A549 (cell line): ENCODE results near the gene CLEC16A. TPM values are rescaled to one million over a fixed set of nuclear protein-coding genes. Genes with fewer than 3 reads are reported as not detected.

Experiments used
- ATAC-seq, 2 experiments: fragments of 200-7000 bp in 1 of 2; fragments of >200 bp in 1 of 2; cut with Nextera tagmentation in 1 of 2; cut with Tn5 transposase in 1 of 2; 3 replicates each; pipeline versions ENCODE4 v1.8.0 to v1.9.1; 2018 to 2020; ENCODE audit warnings: mild to moderate bottlenecking in 1 of 2, moderate library complexity in 1 of 2
- CTCF ChIA-PET: fragments of 300-600 bp; sonication (Branson Sonifier 250); formaldehyde crosslinking; extraction: SDS; loops from one replicate; lab custom pipeline; 2021; ENCODE audit warnings: antibody characterized with exemption, inconsistent platforms; lab: Yijun Ruan, JAX
- POLR2A ChIA-PET: fragments of 350-600 bp; formaldehyde crosslinking; extraction: SDS; loops from one replicate; lab custom pipeline; 2021; ENCODE audit warnings: antibody characterized with exemption, inconsistent platforms; lab: Yijun Ruan, JAX
- DNase-seq, 2 experiments: peaks; one replicate each; pipeline versions ENCODE4 v3.0.0 to v3.0.0-alpha.2; 2011 to 2016; ENCODE audit warnings: low read depth in 1 of 2, low spot score in 1 of 2
- FAIRE-seq: peaks from 2 replicates; lab custom pipeline; 2011; peaks lifted over from hg19 to GRCh38; lab: Jason Lieb, UNC
- H3K27ac ChIP-seq, 2 experiments: fragments of >200 bp; sonication (Bioruptor Twin); formaldehyde crosslinking; 3 replicates each; pipeline ENCODE4 v1.5.1; 2016 to 2017
- H3K4me1 ChIP-seq: fragments of >200 bp; sonication (Bioruptor Twin); formaldehyde crosslinking; 3 replicates; pipeline ENCODE4 v1.6.1; 2016
- H3K4me2 ChIP-seq: fragments of >200 bp; sonication (Bioruptor Twin); formaldehyde crosslinking; 3 replicates; pipeline ENCODE4 v1.6.1; 2016
- H3K4me3 ChIP-seq: fragments of >200 bp; sonication (Bioruptor Twin); formaldehyde crosslinking; 3 replicates; pipeline ENCODE4 v1.5.1; 2016
- H3K9me3 ChIP-seq: fragments of >200 bp; sonication (Bioruptor Twin); formaldehyde crosslinking; 3 replicates; pipeline ENCODE4 v1.6.1; 2016
- BCL3 ChIP-seq: fragments of >200 bp; sonication (Bioruptor Twin); formaldehyde crosslinking; IDR thresholded peaks from 3 replicates; pipeline ENCODE4 v1.6.1; 2016
- CHD2 ChIP-seq: fragments of 150-350 bp; IDR thresholded peaks from 2 replicates; pipeline ENCODE4 v1.6.1; 2014; ENCODE audit warnings: low read length; ENCODE audit not compliant: partially characterized antibody
- ESRRA ChIP-seq: fragments of 150-350 bp; IDR thresholded peaks from 2 replicates; pipeline ENCODE4 v1.6.1; 2014; ENCODE audit warnings: mild to moderate bottlenecking, low read length, borderline replicate concordance
- HES2 ChIP-seq: fragments of >200 bp; sonication (Bioruptor Twin); formaldehyde crosslinking; IDR thresholded peaks from 2 replicates; pipeline ENCODE4 v1.6.1; 2016
- HOXB5 ChIP-seq: fragments of 250-450 bp; sonication (Bioruptor Pico); IDR thresholded peaks from 2 replicates; pipeline ENCODE4 v1.5.0; 2020; ENCODE audit warnings: mild to moderate bottlenecking, moderate library complexity
- KDM5A ChIP-seq: fragments of 200-600 bp; sonication (generic); IDR thresholded peaks from 2 replicates; pipeline ENCODE4 v1.6.1; 2016; ENCODE audit warnings: antibody characterized with exemption, mild to moderate bottlenecking
- MAFK ChIP-seq: fragments of 450-650 bp; IDR thresholded peaks from 2 replicates; pipeline ENCODE4 v1.6.1; 2014; ENCODE audit not compliant: partially characterized antibody
- NPAS2 ChIP-seq: fragments of 250-450 bp; sonication (Bioruptor Pico); IDR thresholded peaks from 2 replicates; pipeline ENCODE4 v1.8.0; 2022; ENCODE audit warnings: mild to moderate bottlenecking, moderate library complexity, borderline replicate concordance
- POLR2A ChIP-seq: IDR thresholded peaks from 2 replicates; pipeline ENCODE4 v1.6.1; 2012; ENCODE audit warnings: mild to moderate bottlenecking, low read length
- RARB ChIP-seq: fragments of 250-450 bp; sonication (Bioruptor Pico); IDR thresholded peaks from 2 replicates; pipeline ENCODE4 v1.8.0; 2021; ENCODE audit warnings: mild to moderate bottlenecking, moderate library complexity
- REST ChIP-seq: fragments of 200-600 bp; sonication (generic); IDR thresholded peaks from 2 replicates; pipeline ENCODE4 v1.6.1; 2016; ENCODE audit warnings: antibody characterized with exemption, mild to moderate bottlenecking, moderate library complexity
- RFX5 ChIP-seq: fragments of 450-650 bp; IDR thresholded peaks from 2 replicates; pipeline ENCODE4 v1.7.1; 2014; ENCODE audit warnings: antibody characterized with exemption, mild to moderate bottlenecking, moderate library complexity
- RNF2 ChIP-seq: fragments of 200-600 bp; sonication (generic); IDR thresholded peaks from 2 replicates; pipeline ENCODE4 v1.6.1; 2016; ENCODE audit warnings: low read depth, mild to moderate bottlenecking, antibody characterized with exemption, moderate library complexity, borderline replicate concordance
- SMC3 ChIP-seq: fragments of >200 bp; sonication (Bioruptor Twin); formaldehyde crosslinking; IDR thresholded peaks from 3 replicates; pipeline ENCODE4 v1.6.1; 2018; ENCODE audit warnings: inconsistent platforms
- SREBF2 ChIP-seq: fragments of 450-650 bp; IDR thresholded peaks from 2 replicates; pipeline ENCODE4 v1.6.1; 2014; ENCODE audit warnings: mild to moderate bottlenecking, moderate library complexity
- ZC3H11A ChIP-seq: fragments of 450-650 bp; IDR thresholded peaks from 2 replicates; pipeline ENCODE4 v1.6.1; 2014; ENCODE audit warnings: antibody characterized with exemption, mild to moderate bottlenecking
- ZFP36 ChIP-seq: fragments of 450-650 bp; IDR thresholded peaks from 2 replicates; pipeline ENCODE4 v1.6.1; 2014; ENCODE audit warnings: borderline replicate concordance; ENCODE audit not compliant: partially characterized antibody
- WGBS: methylation state at CpG from one replicate; pipeline ENCODE4 v1.1.6; 2017; ENCODE audit errors: missing lambda C conversion rate; 5-methylcytosine and 5-hydroxymethylcytosine counted together
- polyA plus RNA-seq, 4 experiments: library from polyadenylated mRNA; depleted of rRNA in 3 of 4; stranded (reverse); fragments of >200 nt; fragmentation: RNase III in 1 of 4; extraction: RNeasy Plus Mini Kit Qiagen cat#74134 plus additional on column Dnase treatment in 1 of 4; gene quantifications; 2 replicates in 3 of 4; 3 replicates in 1 of 4; pipeline ENCODE4 v1.2.3, GENCODE V29; 2011 to 2017
- TF ChIP-seq, protein P1 (sequence below): IDR thresholded peaks from 2 replicates; pipeline ENCODE4 v1.6.1; 2012

The CLEC16A gene
- polyA plus RNA-seq, 2 of the 4 experiments (the other 2 are of a cell fraction), result 8.3 to 10.4 TPM

DNA sequence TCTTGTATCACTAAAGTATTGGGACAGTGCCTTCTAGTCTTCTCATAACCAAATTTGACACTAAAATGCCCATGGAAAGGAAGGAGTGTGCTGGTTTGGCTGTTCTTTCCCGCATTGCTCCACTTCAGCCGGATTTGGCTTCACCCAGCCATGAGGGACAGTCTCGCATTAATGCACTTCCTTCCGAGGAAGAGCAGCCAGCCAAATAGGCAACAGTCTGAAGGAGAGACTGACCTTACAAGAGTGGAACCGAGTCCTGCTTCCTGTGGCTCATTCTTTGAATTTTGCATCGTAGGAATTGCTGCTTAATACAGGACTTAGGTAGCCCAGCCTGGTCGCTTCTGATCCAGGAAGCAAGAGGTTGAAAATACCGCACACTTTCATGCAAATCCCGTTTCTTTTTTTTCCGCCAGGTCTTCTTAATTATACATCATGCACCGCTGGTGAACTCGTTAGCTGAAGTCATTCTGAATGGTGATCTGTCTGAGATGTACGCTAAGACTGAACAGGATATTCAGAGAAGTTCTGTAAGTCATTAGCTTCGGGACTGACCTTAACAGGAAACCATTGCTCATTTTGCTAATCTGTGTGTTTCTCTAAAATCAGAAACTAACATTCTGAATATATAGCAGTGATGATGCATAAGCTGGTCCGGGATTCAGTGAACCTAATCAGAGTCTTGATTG lies 38.2 kb downstream of the CLEC16A start:
- ChIA-PET CTCF (interaction anchor here (0.6 to 5.0 kb wide), 9 partner anchors 11 to 410 kb away, joined by 3 to 27 read pairs (median 4); partner anchors contain the start of gene SOCS1), POLR2A (interaction anchor here (1.5 kb wide), 1 partner anchor 274 kb away, joined by 8 read pairs; the partner anchor contains the start of gene SOCS1)
- Histone ChIP-seq H3K4me3 (no peak overlapping the region), H3K4me1 (no peaks in the 10 kb centered on the region), H3K27ac (no peak overlapping the region), H3K4me2 (no peak overlapping the region), H3K9me3 (no peaks in the 10 kb centered on the region)
- ATAC-seq, result no peak
- FAIRE-seq, result no peak
- no peak for DNase-seq
- TF ChIP-seq, protein P1, sequence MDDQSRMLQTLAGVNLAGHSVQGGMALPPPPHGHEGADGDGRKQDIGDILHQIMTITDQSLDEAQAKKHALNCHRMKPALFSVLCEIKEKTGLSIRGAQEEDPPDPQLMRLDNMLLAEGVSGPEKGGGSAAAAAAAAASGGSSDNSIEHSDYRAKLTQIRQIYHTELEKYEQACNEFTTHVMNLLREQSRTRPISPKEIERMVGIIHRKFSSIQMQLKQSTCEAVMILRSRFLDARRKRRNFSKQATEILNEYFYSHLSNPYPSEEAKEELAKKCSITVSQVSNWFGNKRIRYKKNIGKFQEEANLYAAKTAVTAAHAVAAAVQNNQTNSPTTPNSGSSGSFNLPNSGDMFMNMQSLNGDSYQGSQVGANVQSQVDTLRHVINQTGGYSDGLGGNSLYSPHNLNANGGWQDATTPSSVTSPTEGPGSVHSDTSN, result no peak
- TF ChIP-seq BCL3, result no peak
- WGBS, result 85% methylated on average over 15 of the region's 15 CpGs

- Histone ChIP-seq H3K4me1 (no peaks in the 10 kb centered on the region), H3K27ac (no peak overlapping the region), H3K9me3 (no peaks in the 10 kb centered on the region), H3K4me3 (no peak overlapping the region), H3K4me2 (no peak overlapping the region)
- FAIRE-seq (no peak), DNase-seq (no peak), ATAC-seq (peak in 1 of 2 experiments; percentile 36; a peak in 1 of 6 replicates)
- ChIA-PET CTCF (interaction anchor here (0.6 to 5.0 kb wide), 11 partner anchors 10 to 409 kb away, joined by 3 to 27 read pairs (median 4); partner anchors contain the start of gene SOCS1), POLR2A (interaction anchor here (1.5 kb wide), 1 partner anchor 273 kb away, joined by 8 read pairs; the partner anchor contains the start of gene SOCS1)
- no peak for TF ChIP-seq MAFK
- TF ChIP-seq CHD2, result no peak
- TF ChIP-seq HES2, result no peak
- no peak for TF ChIP-seq SMC3
- no peak for TF ChIP-seq ZC3H11A
- TF ChIP-seq ZFP36, result no peak
- TF ChIP-seq, all 56 proteins: peak for 0
- WGBS, result 93% methylated on average over 8 of the region's 8 CpGs
These were observed 38.8 kb downstream of the CLEC16A start for GRCh38 chr16:10983159-10983558.

DNA sequence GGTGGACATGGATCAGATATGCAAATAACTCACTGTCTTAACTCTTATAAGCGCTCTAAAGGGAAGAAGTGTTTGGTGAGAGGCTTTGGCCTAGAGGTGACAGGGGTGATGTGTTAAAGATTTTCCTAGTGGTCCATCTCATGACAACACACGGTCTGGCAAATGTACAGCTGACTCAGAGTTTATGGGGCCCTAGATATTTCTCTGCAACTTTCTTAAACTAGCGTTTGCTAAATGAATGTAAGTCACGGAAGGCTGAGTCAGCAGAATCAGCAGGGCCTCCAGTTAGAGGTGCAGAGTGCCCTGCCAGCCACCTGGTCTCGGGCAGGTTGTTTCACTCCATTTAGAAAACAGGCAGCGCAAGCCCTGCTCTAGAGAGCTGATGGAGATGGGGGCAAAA lies 40.1 kb downstream of the CLEC16A start:
- no peaks in the 10 kb centered on the region for H3K9me3 ChIP-seq
- no peak overlapping the region for H3K4me2 ChIP-seq
- 86% methylated on average over 6 of the region's 6 CpGs for WGBS
- DNase-seq (no peak), ATAC-seq (no peak), FAIRE-seq (no peak)
- TF ChIP-seq RNF2 (no peak), MAFK (peak; percentile 93), HOXB5 (CRISPR knock-in tag) (no peak), RARB (CRISPR knock-in tag) (no peak)
- H3K27ac ChIP-seq, result no peak overlapping the region
- POLR2A ChIA-PET, result interaction anchor here (1.0 kb wide), 1 partner anchor 271 kb away, joined by 4 read pairs; no protein-coding TSS in a partner anchor
- CTCF ChIA-PET, result interaction anchor here (0.7 to 5.0 kb wide), 7 partner anchors 13 to 408 kb away, joined by 3 to 27 read pairs (median 4); partner anchors contain the start of gene SOCS1
- H3K4me1 ChIP-seq, result no peaks in the 10 kb centered on the region
- H3K4me3 ChIP-seq, result no peak overlapping the region

- ATAC-seq (no peak), DNase-seq (no peak), FAIRE-seq (no peak)
- WGBS, result 89% methylated on average over 11 of the region's 11 CpGs
- H3K4me3 ChIP-seq, result no peak overlapping the region
- ChIA-PET CTCF (interaction anchor here (5.0 kb wide), 1 partner anchor 24 kb away, joined by 27 read pairs; no protein-coding TSS in a partner anchor), POLR2A (interaction anchor here (0.6 kb wide), 2 partner anchors 67 to 268 kb away, joined by 3 read pairs; partner anchors contain the start of gene SOCS1)
- H3K27ac ChIP-seq, result no peak overlapping the region
- peaks cover 13% of the 10 kb centered on the region for H3K4me1 ChIP-seq
- H3K4me2 ChIP-seq, result no peak overlapping the region
- no peaks in the 10 kb centered on the region for H3K9me3 ChIP-seq
- TF ChIP-seq NPAS2 (CRISPR knock-in tag) (no peak), SREBF2 (no peak), POLR2A (no peak), ESRRA (no peak), REST (no peak), RARB (CRISPR knock-in tag) (no peak), RFX5 (no peak), RNF2 (no peak), BCL3 (no peak), KDM5A (no peak)
These were observed 43.2 kb downstream of the CLEC16A start for GRCh38 chr16:10987361-10988163.
